IPS-NIHi7 (cell line): ENCODE data around the gene INSR.
A peak's percentile ranks its signal among the peaks of the same experiment; 100 is the strongest.
"Not testable (repeated sequence)": the region's sequence is repeated elsewhere in the genome, so short reads cannot be mapped to it uniquely, and the experiment has no call there.

Source experiments
- DNase-seq: peaks from one replicate; pipeline ENCODE4 v3.0.0; 2012; ENCODE audit warnings: mixed read lengths; ENCODE audit errors: extremely low spot score

The INSR gene

GRCh38 chr19:7098701-7099596, 195.3 kb downstream of the INSR start:
- peak; percentile 96 for DNase-seq

- no peak for DNase-seq
Observed at GRCh38 chr19:7098096-7098495, 196.1 kb downstream of the INSR start.

- no peak for DNase-seq
Observed at GRCh38 chr19:7088999-7089398, 205.2 kb downstream of the INSR start.

- DNase-seq = no peak
Observed at GRCh38 chr19:7083076-7083956, 210.9 kb downstream of the INSR start.

GRCh38 chr19:7078008-7078407, 216.2 kb downstream of the INSR start:
- no peak for DNase-seq

GRCh38 chr19:7076151-7076550, 218.1 kb downstream of the INSR start:
- DNase-seq = no peak

GRCh38 chr19:7074705-7075282, 219.4 kb downstream of the INSR start:
- DNase-seq = no peak

GRCh38 chr19:7072541-7072940, 221.7 kb downstream of the INSR start:
- DNase-seq = no peak

- no peak for DNase-seq
Observed at GRCh38 chr19:7069904-7070226, 224.3 kb downstream of the INSR start.

GRCh38 chr19:7069042-7069903, 224.9 kb downstream of the INSR start, which contains the start of gene ZNF557:
ZNF557 (plus strand) TSS chr19:7069703; CDS start chr19:7075075, 5,372 bp downstream.
- DNase-seq = peak; percentile 96

- DNase-seq = no peak
Observed at GRCh38 chr19:7068599-7068998, 225.6 kb downstream of the INSR start.

GRCh38 chr19:7067716-7068115, 226.5 kb downstream of the INSR start:
- DNase-seq = no peak

- not testable (repeated sequence) for DNase-seq
Observed at GRCh38 chr19:7067122-7067521, 227.1 kb downstream of the INSR start.

GRCh38 chr19:7063764-7064418, 230.3 kb downstream of the INSR start:
- no peak for DNase-seq

- no peak for DNase-seq
Observed at GRCh38 chr19:7063339-7063738, 230.9 kb downstream of the INSR start.
